Vagina (tissue), 2 donors: Measurements from ENCODE around the gene ACVR1. TPM values are rescaled to one million over a fixed set of nuclear protein-coding genes. Genes with fewer than 3 reads are reported as not detected.
"Not testable (repeated sequence)": the region's sequence is repeated elsewhere in the genome, so short reads cannot be mapped to it uniquely, and the experiment has no call there.

Experiments
- DNase-seq, 2 donors: peaks; one replicate each; pipeline ENCODE4 v3.0.0-alpha.2; 2017; ENCODE audit errors: extremely low spot score in 2 of 2
- H3K27ac ChIP-seq: fragments of 200-600 bp; sonication (generic); one replicate; pipeline ENCODE4 v1.5.1; 2019
- H3K27me3 ChIP-seq: fragments of 200-600 bp; sonication (generic); one replicate; pipeline ENCODE4 v1.5.1; 2019
- H3K36me3 ChIP-seq, 2 donors: fragments of 200-600 bp; sonication (generic); one replicate each; pipeline ENCODE4 v1.5.1; 2017 to 2019
- H3K4me1 ChIP-seq: fragments of 200-600 bp; sonication (generic); one replicate; pipeline ENCODE4 v1.5.1; 2019
- H3K4me3 ChIP-seq, 2 donors: fragments of 200-600 bp; sonication (generic); 1 replicate in 1 of 2; 2 replicates in 1 of 2; pipeline ENCODE4 v1.5.1; 2016 to 2019
- H3K9me3 ChIP-seq: fragments of 200-600 bp; sonication (generic); one replicate; pipeline ENCODE4 v1.5.1; 2019
- POLR2A ChIP-seq, 2 donors: fragments of 450-650 bp; IDR thresholded peaks; one replicate each; pipeline ENCODE4 v1.6.1; 2017; ENCODE audit warnings: antibody characterized with exemption in 2 of 2, mild to moderate bottlenecking in 2 of 2, moderate library complexity in 2 of 2
- POLR2AphosphoS5 ChIP-seq, 2 donors: sonication (generic); formaldehyde crosslinking; IDR thresholded peaks; one replicate each; pipeline ENCODE4 v1.9.0; 2017; ENCODE audit warnings: antibody characterized with exemption in 2 of 2, mild to moderate bottlenecking in 2 of 2, low read depth in 1 of 2; ENCODE audit not compliant: insufficient read depth in 1 of 2
- intact Hi-C: fragments of 100-400 bp; cut with DNase I; formaldehyde crosslinking; loops from one replicate; pipeline ENCODE4 v1.15.1; 2023
- total RNA-seq: library from RNA; depleted of rRNA; stranded (reverse); fragments of >200 nt; gene quantifications from one replicate; pipeline ENCODE4 v1.2.3, GENCODE V29; 2016
- TF ChIP-seq, protein P1 (sequence below), 3 experiments: fragments of 450-650 bp in 2 of 3; fragments of 200-600 bp in 1 of 3; sonication (generic) in 1 of 3; IDR thresholded peaks; one replicate each; pipeline ENCODE4 v1.5.1; 2017 to 2019; ENCODE audit warnings: antibody characterized with exemption in 3 of 3, mild to moderate bottlenecking in 2 of 3, moderate library complexity in 2 of 3

ACVR1 gene
- total RNA-seq, 1 donor from 2014 or later, result 25.8 TPM

DNA sequence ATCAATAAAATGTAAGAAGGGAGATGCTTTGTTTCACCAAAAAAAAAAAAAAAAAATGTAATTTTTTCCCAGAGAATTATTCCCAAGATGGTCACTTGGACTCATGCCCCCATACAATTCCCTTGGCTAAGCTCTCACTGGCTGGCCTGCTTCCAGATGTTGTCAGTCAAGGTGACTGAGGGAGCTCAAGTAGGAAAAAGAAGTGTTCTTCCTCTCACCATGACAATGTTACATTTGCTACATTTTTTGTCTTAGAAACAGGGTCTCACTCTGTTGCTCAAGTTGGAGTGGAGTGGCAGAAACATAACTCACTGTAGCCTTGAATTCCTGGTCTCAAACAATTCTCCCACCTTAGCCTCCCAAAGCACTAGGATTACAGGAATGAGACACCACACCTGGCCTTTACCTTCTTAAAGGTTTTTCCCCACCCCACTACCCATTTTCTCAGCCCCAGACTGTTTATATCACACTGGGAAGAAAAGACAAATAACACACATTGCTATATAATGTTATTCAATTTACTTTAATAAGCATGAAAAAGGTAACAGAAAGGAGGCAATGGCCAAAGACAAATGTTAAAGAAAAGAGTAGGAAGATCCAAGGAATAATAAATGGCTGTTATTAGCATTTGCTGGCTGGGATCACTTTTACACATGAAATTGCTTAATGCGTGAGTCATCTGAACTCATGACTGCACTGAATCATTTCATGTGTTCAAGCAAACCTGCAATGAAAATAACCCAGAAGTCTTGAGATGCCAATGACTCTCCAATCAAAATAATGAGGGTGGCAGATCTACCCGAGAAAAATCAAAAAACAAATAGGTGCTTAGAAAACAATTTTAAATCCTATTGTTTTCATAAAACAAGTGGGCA is 45.2 kb downstream of the ACVR1 start:
- Histone ChIP-seq H3K27me3 (no peaks in the 10 kb centered on the region), H3K4me1 (peaks cover 32% of the 10 kb centered on the region), H3K4me3 (no peak overlapping the region), H3K36me3 (no peaks in the 10 kb centered on the region), H3K27ac (peak overlapping the region; percentile 91), H3K9me3 (no peaks in the 10 kb centered on the region)
- intact Hi-C loops, result no loop called here
- TF ChIP-seq POLR2A (IDR thresholded peaks at IDR 0.05) (no peak), POLR2AphosphoS5 (IDR thresholded peaks at IDR 0.05; ENCODE audit: insufficient read depth in 1 of 2, low read depth in 1 of 2) (peak; percentile 24 to 99)
- TF ChIP-seq, protein P1, sequence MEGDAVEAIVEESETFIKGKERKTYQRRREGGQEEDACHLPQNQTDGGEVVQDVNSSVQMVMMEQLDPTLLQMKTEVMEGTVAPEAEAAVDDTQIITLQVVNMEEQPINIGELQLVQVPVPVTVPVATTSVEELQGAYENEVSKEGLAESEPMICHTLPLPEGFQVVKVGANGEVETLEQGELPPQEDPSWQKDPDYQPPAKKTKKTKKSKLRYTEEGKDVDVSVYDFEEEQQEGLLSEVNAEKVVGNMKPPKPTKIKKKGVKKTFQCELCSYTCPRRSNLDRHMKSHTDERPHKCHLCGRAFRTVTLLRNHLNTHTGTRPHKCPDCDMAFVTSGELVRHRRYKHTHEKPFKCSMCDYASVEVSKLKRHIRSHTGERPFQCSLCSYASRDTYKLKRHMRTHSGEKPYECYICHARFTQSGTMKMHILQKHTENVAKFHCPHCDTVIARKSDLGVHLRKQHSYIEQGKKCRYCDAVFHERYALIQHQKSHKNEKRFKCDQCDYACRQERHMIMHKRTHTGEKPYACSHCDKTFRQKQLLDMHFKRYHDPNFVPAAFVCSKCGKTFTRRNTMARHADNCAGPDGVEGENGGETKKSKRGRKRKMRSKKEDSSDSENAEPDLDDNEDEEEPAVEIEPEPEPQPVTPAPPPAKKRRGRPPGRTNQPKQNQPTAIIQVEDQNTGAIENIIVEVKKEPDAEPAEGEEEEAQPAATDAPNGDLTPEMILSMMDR (IDR thresholded peaks at IDR 0.05), result no peak
- DNase-seq, result no peak

DNA sequence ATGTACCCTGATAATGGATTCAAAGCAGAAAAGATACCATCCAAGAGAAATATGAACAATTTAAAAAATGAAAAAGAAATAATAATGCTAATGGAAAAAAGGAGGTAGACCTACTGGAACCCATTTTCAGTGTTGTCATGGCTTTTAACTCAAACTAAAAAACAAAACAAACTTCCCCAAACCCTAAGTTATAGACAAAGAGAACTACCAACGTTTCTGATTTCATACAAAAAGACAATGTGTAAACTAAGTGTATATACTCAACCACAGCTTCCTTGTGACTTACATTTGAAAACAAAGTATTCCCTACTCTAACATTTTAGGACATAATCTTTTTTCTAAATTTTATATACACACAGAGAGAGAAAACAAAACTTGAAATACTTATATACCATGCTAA is 45.9 kb downstream of the ACVR1 start:
- TF ChIP-seq POLR2AphosphoS5 (IDR thresholded peaks at IDR 0.05; ENCODE audit: insufficient read depth in 1 of 2, low read depth in 1 of 2), result no peak
- no peak for TF ChIP-seq POLR2A (IDR thresholded peaks at IDR 0.05)
- TF ChIP-seq, protein P1 (IDR thresholded peaks at IDR 0.05), result no peak
- Histone ChIP-seq H3K27ac (peak overlapping the region; percentile 91), H3K36me3 (no peaks in the 10 kb centered on the region), H3K4me3 (no peak overlapping the region), H3K4me1 (peaks cover 39% of the 10 kb centered on the region), H3K27me3 (no peaks in the 10 kb centered on the region), H3K9me3 (no peaks in the 10 kb centered on the region)
- intact Hi-C loops, result no loop called here
- DNase-seq, result no peak

DNA sequence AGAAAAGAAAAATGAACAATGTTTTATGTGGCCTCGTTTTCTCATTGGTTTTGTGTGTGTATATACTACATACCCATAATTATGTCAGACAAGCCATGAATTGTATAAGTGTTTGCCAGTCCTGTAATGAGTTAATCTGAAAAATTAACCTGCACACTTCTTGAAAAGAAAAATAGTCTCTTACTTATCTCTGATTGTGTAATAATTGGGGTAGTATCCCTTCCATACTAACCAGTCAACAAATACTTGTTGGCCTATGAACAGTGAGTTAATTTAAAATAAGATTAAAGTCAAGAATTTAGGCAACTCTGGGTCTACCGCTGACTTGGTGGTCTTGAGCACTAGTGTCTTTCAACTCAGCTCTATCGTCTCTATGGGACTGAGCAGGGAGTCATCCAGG is 48.8 kb downstream of the ACVR1 start:
- Histone ChIP-seq H3K4me1 (peaks cover 47% of the 10 kb centered on the region), H3K27ac (no peak overlapping the region), H3K27me3 (no peaks in the 10 kb centered on the region), H3K36me3 (no peaks in the 10 kb centered on the region), H3K4me3 (no peak overlapping the region), H3K9me3 (no peaks in the 10 kb centered on the region)
- TF ChIP-seq, protein P1 (IDR thresholded peaks at IDR 0.05), result no peak
- no peak for TF ChIP-seq POLR2A (IDR thresholded peaks at IDR 0.05)
- no peak for TF ChIP-seq POLR2AphosphoS5 (IDR thresholded peaks at IDR 0.05; ENCODE audit: insufficient read depth in 1 of 2, low read depth in 1 of 2)
- no peak for DNase-seq
- intact Hi-C loops, result no loop called here

DNA sequence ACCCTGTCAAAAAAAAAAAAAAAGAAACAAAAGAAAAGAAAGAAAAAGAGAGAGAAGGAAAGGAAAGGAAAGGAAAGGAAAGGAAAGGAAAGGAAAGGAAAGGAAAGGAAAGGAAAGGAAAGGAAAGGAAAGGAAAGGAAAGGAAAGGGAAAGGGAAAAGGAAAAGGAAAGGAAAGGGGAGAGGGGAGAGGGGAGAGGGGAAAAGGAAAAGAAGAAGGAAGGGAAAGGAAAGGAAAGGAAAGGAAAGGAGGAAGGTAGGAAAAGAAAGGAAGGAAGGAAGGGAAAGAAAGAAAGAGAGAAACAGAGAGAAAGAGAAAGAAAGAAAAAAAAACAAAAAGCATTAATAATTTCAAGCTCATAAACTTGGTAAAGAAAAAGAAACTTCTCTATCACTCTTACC is 49.5 kb downstream of the ACVR1 start:
- H3K4me3 ChIP-seq, H3K9me3 ChIP-seq, intact Hi-C loops, H3K36me3 ChIP-seq, H3K27ac ChIP-seq, H3K27me3 ChIP-seq, DNase-seq: not testable (repeated sequence)
- peaks cover 47% of the 10 kb centered on the region for H3K4me1 ChIP-seq

DNA sequence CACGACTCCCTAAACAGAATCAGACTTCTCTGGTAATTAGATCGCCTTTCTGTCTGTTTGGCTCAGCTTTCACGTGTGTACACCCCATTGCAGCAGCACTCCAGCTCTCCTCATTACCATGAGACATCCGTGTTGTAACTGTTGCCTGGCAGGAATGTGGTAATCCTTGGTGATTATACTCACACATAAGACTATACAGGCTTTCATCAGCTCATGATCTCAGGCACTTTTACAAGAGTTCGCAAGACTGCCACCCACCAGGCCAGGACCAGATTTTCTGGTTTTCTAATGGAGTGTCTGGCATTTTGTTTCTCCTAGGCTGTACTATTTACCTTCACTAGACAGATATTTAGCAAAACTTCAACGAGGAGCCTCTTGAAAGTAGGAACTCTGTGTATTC is 50.2 kb downstream of the ACVR1 start:
- Histone ChIP-seq H3K36me3 (no peaks in the 10 kb centered on the region), H3K27me3 (no peaks in the 10 kb centered on the region), H3K4me3 (no peak overlapping the region), H3K4me1 (peaks cover 46% of the 10 kb centered on the region), H3K9me3 (no peaks in the 10 kb centered on the region), H3K27ac (no peak overlapping the region)
- intact Hi-C loops, result no loop called here
- DNase-seq, result no peak
- TF ChIP-seq, protein P1 (IDR thresholded peaks at IDR 0.05), result no peak
- TF ChIP-seq POLR2A (IDR thresholded peaks at IDR 0.05) (no peak), POLR2AphosphoS5 (IDR thresholded peaks at IDR 0.05; ENCODE audit: insufficient read depth in 1 of 2, low read depth in 1 of 2) (peak in 1 of 2 donors; percentile 82)
